WERI-Rb-1 (cell line): ENCODE results near the gene CARS1.

Source experiments
- DNase-seq: peaks from one replicate; pipeline ENCODE4 v3.0.0-alpha.2; 2020
- H3K27ac ChIP-seq: fragments of 250-450 bp; sonication (Bioruptor Pico); 2 replicates; pipeline ENCODE4 v1.5.1; 2020; ENCODE audit warnings: mild to moderate bottlenecking, moderate library complexity
- H3K27me3 ChIP-seq: fragments of 250-450 bp; sonication (Bioruptor Pico); 2 replicates; pipeline ENCODE4 v1.5.1; 2021; ENCODE audit warnings: mild to moderate bottlenecking, low read depth, moderate library complexity; ENCODE audit not compliant: insufficient read depth, severe bottlenecking
- H3K36me3 ChIP-seq: fragments of 250-450 bp; sonication (Bioruptor Pico); 2 replicates; pipeline ENCODE4 v1.5.1; 2020; ENCODE audit warnings: mild to moderate bottlenecking, moderate library complexity
- H3K4me3 ChIP-seq: 2 replicates; pipeline ENCODE4 v1.5.1; 2011; ENCODE audit warnings: low read depth, mild to moderate bottlenecking, control low read depth, low read length
- H3K9me3 ChIP-seq: fragments of 250-450 bp; sonication (Bioruptor Pico); 2 replicates; pipeline ENCODE4 v1.5.1; 2021; ENCODE audit warnings: mild to moderate bottlenecking, moderate library complexity; ENCODE audit not compliant: severe bottlenecking
- CTCF ChIP-seq: IDR thresholded peaks from 2 replicates; pipeline ENCODE4 v1.5.1; 2011; ENCODE audit warnings: low read depth, mild to moderate bottlenecking, control low read depth, inconsistent platforms, low read length

Gene CARS1

DNA sequence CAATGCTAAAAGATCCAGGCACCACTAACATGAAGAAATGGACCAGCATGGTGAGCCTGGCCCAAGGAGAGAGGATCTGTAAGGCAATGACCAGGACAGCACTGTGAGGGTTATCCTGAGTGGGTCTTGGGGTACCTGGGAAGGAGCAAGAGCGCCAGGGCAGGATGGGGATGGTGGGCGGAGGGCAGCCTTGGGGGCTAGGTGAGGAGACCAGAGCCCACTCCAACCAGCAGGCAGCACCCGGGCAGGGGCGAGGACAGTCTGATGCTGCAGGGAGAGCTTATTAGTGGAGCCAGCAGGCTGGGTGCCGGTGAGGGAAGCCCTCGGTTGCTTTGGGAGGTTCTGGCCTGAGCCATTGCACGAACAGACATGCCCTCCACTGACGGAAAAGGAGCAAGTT lies 54.4 kb downstream of the CARS1 start:
- no peak for DNase-seq
- H3K27ac ChIP-seq, result no peak overlapping the region
- H3K27me3 ChIP-seq, result no peaks in the 10 kb centered on the region
- TF ChIP-seq CTCF, result no peak
- H3K9me3 ChIP-seq, result no peaks in the 10 kb centered on the region
- peaks cover 53% of the 10 kb centered on the region for H3K36me3 ChIP-seq
- H3K4me3 ChIP-seq, result no peak overlapping the region

- H3K36me3 ChIP-seq, result peaks cover 53% of the 10 kb centered on the region
- DNase-seq, result no peak
- no peak overlapping the region for H3K27ac ChIP-seq
- H3K27me3 ChIP-seq, result no peaks in the 10 kb centered on the region
- TF ChIP-seq CTCF, result no peak
- no peak overlapping the region for H3K4me3 ChIP-seq
- H3K9me3 ChIP-seq, result no peaks in the 10 kb centered on the region
Observed at GRCh38 chr11:3002351-3002861, 54.8 kb downstream of the CARS1 start.

- H3K4me3 ChIP-seq, result no peak overlapping the region
- H3K27ac ChIP-seq, result no peak overlapping the region
- no peaks in the 10 kb centered on the region for H3K27me3 ChIP-seq
- no peak for DNase-seq
- peaks cover 51% of the 10 kb centered on the region for H3K36me3 ChIP-seq
- H3K9me3 ChIP-seq, result no peaks in the 10 kb centered on the region
- TF ChIP-seq CTCF, result no peak
Observed at GRCh38 chr11:3001496-3001895, 55.7 kb downstream of the CARS1 start.

GRCh38 chr11:3000032-3000961 lies 56.9 kb downstream of the CARS1 start:
- Histone ChIP-seq H3K27me3 (no peaks in the 10 kb centered on the region), H3K9me3 (no peaks in the 10 kb centered on the region), H3K36me3 (peaks cover 46% of the 10 kb centered on the region), H3K27ac (no peak overlapping the region), H3K4me3 (no peak overlapping the region)
- DNase-seq, result no peak
- TF ChIP-seq CTCF, result no peak

- H3K36me3 ChIP-seq, result peaks cover 44% of the 10 kb centered on the region
Observed at GRCh38 chr11:2999464-2999998, 57.7 kb downstream of the CARS1 start.

More at GRCh38 chr11:2999464-2999998, 57.7 kb downstream of the CARS1 start:
- Histone ChIP-seq H3K27me3 (no peaks in the 10 kb centered on the region), H3K4me3 (no peak overlapping the region), H3K27ac (no peak overlapping the region), H3K9me3 (no peaks in the 10 kb centered on the region)
- TF ChIP-seq CTCF, result no peak
- no peak for DNase-seq
